GM19023 (cell line): ENCODE results near the gene TRPM3.

Experiments used
- ATAC-seq: cut with Tn5 transposase; IDR thresholded peaks from one replicate; pipeline ENCODE4 v1.9.1; 2021; ENCODE audit warnings: mild to moderate bottlenecking, moderate library complexity; ENCODE audit not compliant: unreplicated experiment

TRPM3 gene

DNA sequence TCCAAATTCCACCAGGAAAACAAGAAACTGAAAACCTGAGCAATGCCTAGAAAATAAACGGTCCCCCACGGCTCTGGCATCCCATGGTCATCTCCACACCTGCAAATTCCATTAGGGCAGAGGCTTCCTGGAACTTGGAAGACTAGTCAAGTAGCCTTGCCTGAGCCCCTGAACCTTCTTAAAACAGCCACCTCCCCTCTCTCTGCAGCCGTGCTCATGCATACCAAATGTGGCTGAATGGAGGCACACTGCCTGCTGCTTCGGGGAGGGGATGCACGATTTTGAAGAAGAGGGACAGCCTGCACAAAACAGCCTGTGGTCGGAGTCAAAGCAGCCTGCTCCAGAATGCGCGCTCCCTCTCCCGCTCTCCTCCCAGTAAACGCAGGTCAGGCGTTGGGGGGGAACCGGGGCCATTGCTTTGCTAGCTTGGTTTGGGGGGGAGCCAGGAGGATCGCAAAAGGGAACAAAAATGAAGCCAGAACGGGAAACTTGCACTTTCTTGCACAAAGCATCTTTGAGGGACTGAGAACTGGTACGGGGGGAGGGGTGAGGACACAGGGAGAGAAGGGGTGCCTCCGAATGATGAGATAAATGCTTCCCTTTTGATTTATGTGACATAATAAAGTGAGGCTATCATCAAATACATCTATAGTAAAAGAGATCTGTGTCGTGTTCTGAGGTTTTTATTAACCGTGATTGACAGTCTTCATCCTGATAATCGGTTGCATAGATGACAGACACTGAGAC, at the start of gene TRPM3:
TRPM3 (minus strand) TSS at position 347 of the 747 bp plus-strand sequence; CDS start at position 80, 267 bp downstream.
- ATAC-seq = no peak

DNA sequence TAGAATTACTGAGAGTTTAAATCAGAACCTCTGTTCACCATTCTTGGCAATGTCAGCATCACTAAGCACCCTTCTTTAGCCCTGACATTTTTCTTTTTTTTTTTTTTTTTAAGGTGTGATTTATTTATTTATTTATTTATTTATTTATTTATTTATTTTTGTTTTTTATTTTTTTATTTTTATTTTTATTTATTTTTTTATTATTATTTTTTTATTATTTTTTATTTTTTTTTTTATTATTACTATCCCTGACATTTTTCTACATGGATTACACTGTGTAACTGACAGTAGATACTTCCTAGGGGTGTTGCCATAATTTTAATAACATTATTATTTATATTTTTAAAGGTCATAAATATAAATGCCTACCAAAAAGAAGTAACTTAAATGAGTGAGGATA, 47.0 kb upstream of the TRPM3 start:
- ATAC-seq = no peak

DNA sequence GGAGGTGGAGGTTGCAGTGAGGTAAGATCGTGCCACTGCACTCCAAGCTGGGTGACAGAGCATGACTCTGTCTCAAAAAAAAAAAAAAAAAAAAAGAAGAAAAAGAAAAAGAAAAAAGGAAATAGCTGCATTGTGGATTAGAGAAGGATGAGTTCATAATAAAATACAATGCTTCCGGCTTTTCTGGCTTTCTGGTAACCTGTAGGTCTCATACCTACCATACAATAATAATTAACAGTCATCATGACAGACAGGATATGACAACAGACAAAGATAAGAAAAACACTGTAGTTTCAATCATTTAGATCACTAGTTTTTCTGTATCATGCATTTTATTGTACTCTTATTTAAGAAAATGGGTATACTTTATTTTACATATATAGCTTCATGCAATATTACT, 40.7 kb upstream of the TRPM3 start:
- no peak for ATAC-seq

DNA sequence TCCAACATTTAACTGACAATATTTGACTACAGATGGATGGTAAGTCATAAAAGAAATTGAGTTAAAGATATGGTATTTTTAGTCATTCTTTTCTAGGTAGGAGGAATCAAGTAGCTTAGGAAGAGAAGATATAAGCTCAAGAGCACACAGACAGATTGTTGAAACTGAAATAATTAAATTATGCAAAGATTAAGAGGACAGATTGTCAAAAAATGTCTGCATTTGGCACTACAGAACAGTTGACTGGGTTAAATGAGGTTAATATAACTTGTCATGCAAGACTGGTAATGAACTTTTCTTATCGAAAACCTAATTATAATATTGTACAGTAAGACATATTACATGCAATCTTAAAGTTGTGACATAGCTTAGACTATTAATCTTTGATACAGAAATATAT, 36.3 kb upstream of the TRPM3 start:
- ATAC-seq = no peak

DNA sequence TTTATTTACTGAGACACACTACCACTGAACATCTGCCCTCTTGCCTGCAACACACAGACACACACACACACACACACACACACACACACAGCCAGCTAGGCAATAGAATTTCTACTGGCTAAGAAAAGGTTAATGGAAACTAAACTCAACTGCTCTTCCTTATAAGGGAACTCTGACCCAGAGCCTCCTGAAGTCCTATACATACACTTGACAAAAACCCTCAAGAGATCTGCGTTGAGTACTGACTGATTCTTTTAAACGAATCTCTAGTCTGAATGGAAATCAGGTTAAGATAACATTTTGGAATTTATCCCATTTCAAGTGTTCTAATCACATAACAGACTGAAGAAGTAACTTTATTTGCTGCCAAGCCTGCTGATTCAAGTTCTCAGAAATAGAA, 25.9 kb upstream of the TRPM3 start:
- no peak for ATAC-seq

DNA sequence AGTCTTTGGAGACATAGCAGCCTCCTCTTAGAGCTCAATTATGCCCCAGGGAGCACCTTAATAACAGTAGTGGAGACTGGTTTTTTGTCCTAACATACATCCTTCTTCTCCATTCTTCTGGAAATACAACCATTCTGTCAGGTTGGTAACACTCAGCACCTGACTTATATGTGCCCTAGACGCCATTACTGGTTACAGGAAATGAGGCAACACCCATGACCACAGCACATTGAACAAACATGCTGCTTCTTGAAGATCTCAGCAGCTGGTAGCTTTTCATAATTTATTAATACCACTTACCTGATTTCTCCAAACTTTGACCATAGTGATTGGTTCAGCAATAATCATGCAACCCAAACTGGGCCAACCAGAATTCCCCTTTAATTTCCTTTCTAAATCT, 25.1 kb upstream of the TRPM3 start:
- no peak for ATAC-seq

DNA sequence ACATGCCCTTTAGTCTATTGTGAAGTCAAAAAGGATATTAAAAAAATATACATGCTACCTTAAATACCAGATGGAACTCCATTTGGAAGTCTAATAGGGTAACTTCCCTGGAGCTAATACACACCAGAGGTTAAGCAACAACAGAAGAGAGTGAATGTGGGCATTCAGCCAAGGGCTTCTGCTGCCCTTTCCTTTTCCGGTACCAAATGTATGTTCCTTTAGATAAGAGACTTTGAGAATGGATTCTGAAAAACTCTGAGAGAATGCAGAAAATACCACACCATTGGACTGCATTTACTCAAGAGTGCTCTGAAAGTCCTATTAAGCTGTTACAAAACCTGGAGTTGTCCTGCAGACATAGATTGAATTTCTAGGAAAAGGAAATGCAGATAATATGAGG, 23.8 kb upstream of the TRPM3 start:
- no peak for ATAC-seq

DNA sequence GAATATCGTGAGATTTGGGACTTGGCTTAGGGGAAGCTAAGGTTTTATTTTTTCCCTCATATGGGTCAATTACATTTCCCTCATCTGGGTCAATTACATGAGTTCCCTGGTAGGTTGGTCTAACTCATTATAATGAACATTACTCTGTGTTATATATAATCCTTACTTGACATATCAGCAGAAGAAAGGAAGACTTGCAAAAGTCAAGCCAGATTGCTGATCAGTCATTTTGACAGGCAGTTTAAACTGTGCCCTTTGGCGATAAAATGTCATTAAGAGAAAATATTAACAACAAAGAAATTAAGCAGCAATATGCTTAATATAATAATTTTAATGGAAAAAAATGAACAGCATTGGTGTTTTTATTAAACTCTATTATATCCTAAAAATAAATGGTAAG, 23.1 kb upstream of the TRPM3 start:
- ATAC-seq = no peak

DNA sequence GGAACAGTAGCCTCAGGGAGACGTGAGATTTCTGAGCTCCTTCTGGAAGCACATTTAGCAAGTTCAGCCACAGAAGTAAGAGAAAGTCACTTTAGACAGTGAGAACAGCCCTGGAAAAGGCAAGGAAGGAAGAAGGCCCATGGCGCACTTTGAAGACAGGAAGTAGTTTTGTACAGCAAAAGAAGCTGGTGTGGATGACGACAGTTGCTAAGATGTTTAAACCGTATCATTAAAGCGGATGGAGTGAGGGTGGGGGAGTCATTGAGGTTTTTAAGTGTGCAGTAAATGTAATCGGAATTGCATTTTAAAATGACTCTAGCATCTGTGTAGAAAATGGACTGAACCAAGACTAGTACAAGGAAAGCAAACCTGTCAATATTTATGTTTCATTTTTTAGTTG, 15.3 kb upstream of the TRPM3 start:
- ATAC-seq = no peak

DNA sequence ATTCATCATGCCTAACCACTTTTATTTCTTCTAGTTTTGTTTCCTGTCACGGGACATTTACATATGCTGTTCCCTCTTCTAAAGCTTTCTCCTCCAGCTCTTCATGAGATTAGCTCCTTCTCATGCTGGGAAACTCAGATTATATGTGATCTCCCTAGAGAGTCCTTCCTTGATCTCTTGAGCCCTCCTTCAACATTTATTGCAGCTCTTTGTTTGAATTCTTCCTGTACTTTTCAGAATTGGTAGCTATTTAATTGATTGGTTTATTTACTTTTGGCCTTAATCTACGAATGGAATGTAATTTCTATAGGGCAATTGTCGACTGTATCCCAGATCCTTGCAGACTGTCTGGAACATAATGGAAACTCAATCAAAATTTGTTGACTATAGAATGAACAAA, 9.7 kb upstream of the TRPM3 start:
- ATAC-seq = no peak

DNA sequence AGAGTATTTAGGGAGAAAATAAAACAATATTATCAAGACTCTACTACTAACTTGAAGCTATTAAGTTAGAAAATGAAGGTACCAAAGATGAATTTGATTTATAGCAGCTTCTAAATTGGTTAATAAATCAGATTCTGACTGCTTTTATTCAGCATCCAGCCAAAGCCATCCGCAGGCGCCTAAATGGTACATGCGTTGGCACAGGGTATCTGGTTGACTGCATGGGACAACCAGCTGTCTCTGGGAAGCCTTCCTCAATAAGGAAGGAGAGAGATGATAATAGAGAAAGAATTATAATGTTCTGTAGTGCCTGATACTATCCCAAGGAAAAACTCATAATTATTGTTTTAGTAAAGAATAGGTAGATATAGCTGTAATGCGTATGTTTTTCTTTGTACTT, 9.1 kb upstream of the TRPM3 start:
- ATAC-seq = no peak

DNA sequence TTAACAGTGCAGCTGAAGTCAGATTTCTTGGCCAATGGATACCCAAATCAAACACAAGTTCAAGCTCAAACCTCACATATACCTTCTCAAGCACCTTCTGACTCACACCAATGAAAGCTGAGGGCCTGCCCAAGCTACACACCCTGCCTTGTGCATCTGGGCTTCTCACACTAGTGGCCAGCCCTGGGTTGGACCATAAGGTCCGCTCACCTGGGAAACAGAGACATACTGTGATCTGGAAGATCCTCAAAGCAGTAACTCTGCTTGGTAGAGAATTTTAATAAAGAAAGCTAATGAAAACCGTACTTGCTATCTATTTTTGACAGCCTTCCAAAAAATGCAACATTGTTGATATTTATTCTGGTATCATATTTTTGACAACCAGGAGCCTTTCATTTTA, 7.4 kb upstream of the TRPM3 start:
- no peak for ATAC-seq

DNA sequence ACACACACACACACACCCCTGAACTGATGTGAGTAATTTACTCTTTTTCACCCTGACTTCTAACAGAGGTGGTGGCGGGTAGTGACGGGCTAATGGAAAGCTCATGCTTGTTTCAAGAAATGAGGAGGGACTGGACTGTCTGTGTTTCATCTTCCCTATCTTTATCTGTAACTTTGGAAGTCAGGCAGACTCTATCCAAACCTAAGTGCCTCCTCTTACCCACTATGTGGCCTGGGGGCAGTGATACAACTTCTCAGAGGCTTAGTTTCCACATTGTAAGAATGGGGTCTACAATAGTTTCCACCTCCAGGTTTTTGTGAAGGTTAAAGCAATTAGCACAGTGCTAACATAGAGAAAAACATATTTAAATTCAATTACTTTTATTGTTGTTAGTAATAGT, 5.9 kb upstream of the TRPM3 start:
- ATAC-seq = no peak

DNA sequence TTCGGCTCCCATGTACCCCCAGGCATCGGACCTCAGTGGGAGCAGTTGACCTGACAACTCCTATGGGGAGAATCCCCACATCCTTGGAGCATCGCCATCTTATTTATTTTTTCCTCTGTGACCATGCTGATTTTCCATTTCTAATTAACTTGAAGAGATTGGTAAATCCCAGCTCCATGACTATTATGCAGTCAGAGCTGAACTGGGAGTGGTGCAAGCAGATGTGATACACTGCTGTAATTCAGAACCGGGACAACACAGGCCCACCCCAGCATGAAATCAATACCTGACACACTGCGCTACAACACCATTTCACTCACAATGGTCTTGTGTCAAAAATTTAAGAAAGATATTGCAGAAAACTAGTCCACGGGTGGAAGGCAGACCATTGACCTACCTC, 1.0 kb upstream of the TRPM3 start:
- no peak for ATAC-seq

DNA sequence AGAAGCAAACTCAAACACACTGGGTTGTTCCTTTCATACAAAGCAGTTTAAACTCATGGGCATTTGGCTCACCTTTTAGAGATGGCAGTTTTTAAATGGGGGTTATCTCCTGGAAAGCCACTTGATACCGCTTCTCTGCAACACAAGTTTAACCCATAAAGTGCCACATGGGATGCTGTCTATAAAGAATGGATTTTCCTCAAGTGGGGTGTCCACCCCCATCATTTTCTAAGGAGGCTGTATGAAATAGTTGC, 528 bp upstream of the TRPM3 start:
- ATAC-seq = no peak

DNA sequence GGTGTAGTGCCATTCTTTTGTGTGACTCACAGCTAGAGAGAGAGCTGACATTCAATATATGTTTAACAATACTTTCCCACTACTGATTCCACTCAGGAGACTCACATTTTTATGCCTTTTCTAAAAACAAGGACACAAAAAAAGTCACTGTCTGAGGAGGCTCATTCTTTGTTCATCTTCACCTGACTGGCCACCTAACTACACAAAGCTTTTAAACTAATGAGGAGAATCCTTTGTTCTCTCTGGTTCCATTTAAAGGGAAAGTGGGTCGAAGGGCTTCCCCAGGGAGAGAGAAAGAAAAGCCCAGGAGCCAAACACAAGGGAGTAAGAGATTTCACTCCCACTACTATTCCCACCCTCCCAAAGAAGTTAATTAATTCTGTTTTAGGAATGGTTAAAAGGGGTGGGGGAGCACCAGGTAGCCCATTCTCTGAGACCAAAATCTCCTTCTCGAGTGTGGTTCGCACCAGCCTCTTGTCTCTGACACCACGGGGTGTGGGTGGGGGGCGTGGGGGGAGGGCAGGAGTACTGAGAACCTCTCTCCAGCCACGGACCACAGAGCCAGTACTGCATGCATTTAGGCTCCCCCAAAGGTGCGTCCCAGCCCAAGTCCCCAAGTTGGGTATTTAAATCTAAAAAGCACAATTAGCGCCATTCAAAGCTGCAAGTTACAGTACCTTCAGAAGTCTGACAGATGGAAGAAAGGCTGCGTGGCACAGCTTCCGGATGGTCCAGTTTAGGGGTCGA, 747 bp downstream of the TRPM3 start:
- ATAC-seq = no peak

DNA sequence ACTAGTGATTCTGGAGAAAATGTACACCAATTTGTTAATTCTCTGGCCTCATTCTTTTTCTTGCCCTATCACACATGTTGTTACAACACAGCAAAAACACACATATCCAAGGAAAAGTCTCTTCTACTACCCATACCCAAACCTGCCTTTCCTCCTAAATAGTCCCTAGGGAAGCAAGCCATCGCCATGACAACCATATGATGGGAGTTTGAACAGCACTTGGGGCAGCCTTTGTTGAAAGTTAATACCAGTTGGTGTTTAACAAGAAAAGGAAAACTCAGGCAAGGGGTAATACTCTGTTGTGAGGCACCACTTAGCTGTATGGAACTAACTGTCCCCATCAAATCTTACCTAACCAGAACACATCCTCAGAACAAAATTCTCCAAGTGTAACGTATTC, 1.7 kb downstream of the TRPM3 start:
- no peak for ATAC-seq

DNA sequence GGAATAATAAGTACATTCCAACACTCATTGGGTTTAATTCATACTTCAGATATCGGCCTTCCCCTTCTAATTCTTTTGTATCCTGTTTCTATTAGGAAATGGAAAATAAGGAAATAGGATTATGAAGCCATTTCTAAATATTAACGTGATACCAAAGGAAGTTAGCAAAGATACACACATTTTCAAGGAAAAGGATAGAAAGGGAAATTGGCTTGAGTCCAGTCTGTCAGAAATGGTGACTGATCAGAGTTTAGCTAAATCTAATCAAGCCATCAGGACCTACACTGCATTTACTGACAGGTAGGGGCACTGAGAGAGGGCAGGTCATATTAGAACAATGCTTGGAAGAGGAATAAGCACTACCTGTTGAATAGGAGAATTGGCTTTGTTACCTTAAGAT, 3.1 kb downstream of the TRPM3 start:
- ATAC-seq = no peak

DNA sequence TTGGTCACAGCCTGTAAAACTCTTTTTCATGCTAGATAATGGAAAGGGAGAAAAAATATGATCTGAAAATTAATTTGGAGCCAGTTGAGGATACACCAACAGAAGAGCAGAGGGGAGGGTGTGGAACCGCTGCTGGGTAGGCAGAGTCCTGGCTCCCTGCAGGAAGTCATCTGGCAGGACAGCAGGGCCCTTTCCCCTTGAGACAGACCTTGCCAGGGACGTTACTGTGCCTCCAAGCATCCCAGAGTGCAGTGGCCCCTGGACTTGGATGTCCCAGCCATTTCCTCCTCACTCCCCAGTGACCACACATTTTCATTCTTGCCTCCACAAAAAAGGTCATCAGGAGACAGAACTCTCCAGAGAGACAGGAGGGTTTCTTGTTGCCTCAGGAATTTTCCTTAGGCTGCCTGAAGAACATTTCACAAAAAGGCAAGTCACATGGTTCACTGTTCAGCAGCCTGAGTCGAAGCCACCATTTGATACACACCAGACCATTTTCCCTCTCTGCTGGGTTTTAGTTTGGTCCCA, 5.9 kb downstream of the TRPM3 start:
- no peak for ATAC-seq

DNA sequence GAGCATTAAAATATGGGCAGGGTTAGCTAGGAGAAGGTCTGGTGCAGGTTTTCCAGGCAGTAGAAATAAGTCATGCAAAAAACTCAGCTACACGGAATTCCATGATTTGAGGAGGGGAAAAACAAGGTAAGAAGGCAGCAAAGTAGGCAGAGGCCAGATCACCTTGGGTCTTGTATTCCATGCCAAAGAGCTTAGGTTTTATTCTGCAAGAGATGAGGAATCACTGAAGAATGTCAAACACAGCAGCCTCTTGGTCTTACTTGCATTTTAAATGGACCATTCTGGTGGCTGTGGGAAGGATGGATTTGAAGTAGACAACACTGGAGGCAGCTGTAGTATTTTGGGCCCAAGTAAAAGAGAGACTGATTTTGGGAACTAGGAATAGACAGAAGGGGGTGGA, 8.6 kb downstream of the TRPM3 start:
- ATAC-seq = no peak

DNA sequence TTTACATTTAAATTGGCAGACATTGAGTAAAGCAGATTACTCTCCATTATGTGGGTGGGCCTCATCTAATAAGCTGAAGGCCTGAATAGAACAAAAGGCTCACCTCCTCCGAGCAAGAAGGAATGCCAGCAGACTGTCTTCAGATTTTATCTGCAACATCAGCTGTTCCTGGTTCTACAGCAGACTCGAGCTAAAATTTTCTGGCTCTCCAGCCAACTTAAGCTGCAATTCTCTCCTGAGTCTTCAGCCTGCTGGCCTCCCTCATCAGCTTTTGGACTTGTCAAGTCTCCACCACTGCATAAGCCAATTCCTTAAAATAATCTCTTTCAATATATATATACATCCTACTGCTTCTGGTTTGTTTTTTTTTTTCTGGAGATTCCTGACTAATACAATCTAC, 12.5 kb downstream of the TRPM3 start:
- no peak for ATAC-seq

DNA sequence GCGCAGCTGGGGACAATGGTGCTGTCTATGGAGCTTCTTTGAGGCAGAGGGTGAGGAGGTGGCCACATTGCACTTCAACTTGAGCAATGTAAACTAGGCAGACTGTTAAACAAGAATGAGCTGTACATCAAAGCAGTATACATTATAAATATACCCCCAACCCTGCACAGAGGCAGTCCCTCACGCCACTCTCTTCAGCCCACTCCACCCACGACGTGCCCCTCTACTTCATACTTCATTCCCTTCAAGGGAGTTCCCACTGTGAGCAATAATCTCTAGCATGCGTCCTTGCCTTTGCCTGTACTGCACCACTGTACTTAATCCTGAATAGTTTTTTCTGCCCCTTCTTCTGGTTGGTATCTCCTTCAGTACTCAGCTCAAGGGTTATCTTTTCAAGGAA, 14.4 kb downstream of the TRPM3 start:
- ATAC-seq = no peak

DNA sequence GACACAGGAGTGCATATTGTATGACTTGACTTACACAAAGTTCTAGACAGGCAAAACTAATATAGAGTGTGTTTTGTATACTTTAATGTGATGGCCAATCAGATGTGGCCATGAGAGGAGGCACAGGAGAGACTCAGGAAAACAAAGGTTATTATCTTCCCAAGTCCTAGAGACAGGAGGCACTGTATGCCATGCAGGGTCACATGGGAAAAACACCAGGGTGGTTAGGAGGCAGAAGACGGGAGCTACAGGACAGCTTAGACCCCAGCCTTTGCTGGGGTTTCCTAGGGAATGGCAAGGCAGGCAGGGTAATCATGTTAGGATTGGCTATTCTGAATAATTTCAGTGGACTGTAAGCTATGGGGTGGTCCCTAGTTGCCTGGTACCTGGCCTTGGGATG, 16.2 kb downstream of the TRPM3 start:
- ATAC-seq = no peak
